ENCODE measurements around the gene NRG3. TPM values are rescaled to one million over a fixed set of nuclear protein-coding genes. Genes with fewer than 3 reads are reported as not detected.

The NRG3 gene
- total RNA-seq, 1 donor from 2014 or later: not detected

DNA sequence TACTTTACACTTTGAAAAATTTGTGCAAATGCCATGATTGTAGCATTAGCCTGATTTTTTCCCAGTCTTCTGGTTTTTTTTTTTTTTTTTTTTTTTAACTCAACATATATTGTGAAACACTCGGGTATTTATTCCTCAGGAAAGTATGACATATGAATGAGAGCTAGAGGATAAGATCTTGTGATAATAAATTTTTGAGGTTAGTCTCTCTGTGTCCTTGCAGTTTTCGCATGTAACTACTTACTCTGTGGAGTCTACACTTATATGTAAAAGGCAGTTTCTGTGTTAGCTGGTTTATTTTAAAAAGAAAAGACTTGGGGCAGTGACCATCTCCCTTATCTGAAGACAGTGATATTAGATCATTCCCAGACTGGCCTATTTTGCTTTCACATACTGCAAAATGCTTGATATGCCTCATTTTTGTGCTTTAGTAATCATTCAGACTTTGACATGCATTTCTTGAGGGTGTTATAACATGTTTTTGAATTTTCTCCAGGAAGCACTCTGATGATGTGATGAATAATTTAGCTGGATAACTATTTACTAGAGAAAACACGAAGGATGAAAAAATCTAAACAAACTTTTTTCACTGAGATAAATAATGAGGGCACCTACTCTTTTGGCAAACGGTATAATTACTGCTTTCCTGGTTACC lies 371.0 kb downstream of the NRG3 start:
- Histone ChIP-seq H3K27me3 (ENCODE audit: control insufficient read depth, insufficient read depth, low read length) (no peaks in the 10 kb centered on the region), H3K4me3 (ENCODE audit: low read depth, low read length) (no peak overlapping the region), H3K36me3 (ENCODE audit: control insufficient read depth, insufficient read depth, low read length) (no peaks in the 10 kb centered on the region)
- no peak for DNase-seq (ENCODE audit: low read depth)
- no peak for FAIRE-seq
- TF ChIP-seq, protein P1, sequence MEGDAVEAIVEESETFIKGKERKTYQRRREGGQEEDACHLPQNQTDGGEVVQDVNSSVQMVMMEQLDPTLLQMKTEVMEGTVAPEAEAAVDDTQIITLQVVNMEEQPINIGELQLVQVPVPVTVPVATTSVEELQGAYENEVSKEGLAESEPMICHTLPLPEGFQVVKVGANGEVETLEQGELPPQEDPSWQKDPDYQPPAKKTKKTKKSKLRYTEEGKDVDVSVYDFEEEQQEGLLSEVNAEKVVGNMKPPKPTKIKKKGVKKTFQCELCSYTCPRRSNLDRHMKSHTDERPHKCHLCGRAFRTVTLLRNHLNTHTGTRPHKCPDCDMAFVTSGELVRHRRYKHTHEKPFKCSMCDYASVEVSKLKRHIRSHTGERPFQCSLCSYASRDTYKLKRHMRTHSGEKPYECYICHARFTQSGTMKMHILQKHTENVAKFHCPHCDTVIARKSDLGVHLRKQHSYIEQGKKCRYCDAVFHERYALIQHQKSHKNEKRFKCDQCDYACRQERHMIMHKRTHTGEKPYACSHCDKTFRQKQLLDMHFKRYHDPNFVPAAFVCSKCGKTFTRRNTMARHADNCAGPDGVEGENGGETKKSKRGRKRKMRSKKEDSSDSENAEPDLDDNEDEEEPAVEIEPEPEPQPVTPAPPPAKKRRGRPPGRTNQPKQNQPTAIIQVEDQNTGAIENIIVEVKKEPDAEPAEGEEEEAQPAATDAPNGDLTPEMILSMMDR (IDR thresholded peaks at IDR 0.05; ENCODE audit: insufficient read depth, low read length, severe bottlenecking): no peak

DNA sequence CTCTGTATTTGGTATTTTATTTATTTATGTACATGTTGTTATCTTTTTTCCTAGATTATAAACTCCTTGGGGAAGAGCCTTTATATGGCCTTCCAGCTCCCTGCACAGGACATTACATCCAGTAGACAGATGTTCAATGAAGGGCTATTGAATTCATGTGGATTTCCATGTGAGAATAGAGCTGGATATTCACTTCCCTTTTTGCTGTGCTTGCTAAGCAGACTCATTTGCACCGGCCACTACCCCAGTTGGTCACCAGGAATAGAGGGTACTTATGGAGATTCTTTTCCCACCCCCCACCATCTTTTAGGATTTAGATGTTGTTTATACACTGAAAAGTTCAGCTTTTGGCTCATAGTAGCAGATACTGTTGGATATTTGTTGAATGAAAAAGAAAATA lies 374.1 kb downstream of the NRG3 start:
- DNase-seq (ENCODE audit: low read depth): no peak
- no peak overlapping the region for H3K4me3 ChIP-seq (ENCODE audit: low read depth, low read length)
- FAIRE-seq: no peak
- no peaks in the 10 kb centered on the region for H3K27me3 ChIP-seq (ENCODE audit: control insufficient read depth, insufficient read depth, low read length)
- H3K36me3 ChIP-seq (ENCODE audit: control insufficient read depth, insufficient read depth, low read length): no peaks in the 10 kb centered on the region
- TF ChIP-seq, protein P1 (IDR thresholded peaks at IDR 0.05; ENCODE audit: insufficient read depth, low read length, severe bottlenecking): no peak

DNA sequence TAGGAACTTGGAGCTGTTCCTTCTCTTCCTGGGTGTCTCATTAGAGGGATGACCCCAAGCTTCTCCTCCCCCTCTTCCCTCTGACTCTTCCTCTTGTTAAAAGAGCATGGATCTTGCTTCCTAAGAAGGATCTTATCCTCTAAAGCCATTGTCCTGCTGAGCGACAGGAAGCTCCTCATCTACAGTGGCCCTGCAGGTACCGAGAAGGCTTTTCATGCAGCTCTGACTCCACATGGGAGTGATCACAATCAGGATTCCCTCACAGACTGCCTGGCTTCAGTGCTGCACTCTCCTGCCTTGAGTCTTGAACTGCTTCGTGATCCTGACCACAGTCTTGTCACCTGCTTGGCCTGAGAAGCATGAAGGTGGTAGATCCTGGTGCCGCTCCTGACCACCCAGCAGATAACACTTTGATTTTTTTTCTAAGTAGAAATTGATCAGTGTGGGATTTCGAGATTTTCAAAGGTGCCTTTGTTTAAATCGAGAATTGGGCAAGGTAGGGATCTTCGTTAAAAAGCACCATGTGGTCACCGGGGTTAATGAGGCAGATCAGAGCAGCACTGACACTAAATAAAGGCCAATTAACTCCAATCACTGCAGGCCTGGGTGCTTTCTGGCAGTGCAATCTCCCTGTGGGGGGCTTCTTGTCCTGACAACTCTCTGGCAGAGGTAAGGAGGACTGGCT lies 376.4 kb downstream of the NRG3 start:
- no peaks in the 10 kb centered on the region for H3K27me3 ChIP-seq (ENCODE audit: control insufficient read depth, insufficient read depth, low read length)
- H3K4me3 ChIP-seq (ENCODE audit: low read depth, low read length): no peak overlapping the region
- DNase-seq (ENCODE audit: low read depth) (no peak), FAIRE-seq (no peak)
- TF ChIP-seq, protein P1 (IDR thresholded peaks at IDR 0.05; ENCODE audit: insufficient read depth, low read length, severe bottlenecking): no peak
- H3K36me3 ChIP-seq (ENCODE audit: control insufficient read depth, insufficient read depth, low read length): no peaks in the 10 kb centered on the region

DNA sequence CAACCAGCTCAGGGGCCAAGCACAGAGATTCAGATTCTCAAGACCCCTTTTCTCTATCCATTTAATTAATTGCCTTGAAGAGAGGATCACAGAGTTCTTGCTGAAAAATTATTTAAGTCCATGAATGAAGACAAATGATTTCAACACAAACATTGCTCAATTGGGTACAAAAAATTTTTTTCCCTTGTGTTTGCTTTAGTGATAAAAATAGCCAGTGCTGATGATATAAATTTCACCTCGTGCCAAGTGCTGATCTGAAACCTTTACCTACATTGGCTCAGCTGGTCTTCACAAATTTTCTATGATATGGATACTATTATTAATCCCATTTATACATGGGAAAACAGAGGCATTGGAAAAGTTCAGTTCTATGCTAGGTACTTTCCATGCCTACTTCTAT lies 377.1 kb downstream of the NRG3 start:
- Histone ChIP-seq H3K4me3 (ENCODE audit: low read depth, low read length) (no peak overlapping the region), H3K36me3 (ENCODE audit: control insufficient read depth, insufficient read depth, low read length) (no peaks in the 10 kb centered on the region), H3K27me3 (ENCODE audit: control insufficient read depth, insufficient read depth, low read length) (no peaks in the 10 kb centered on the region)
- FAIRE-seq: no peak
- no peak for DNase-seq (ENCODE audit: low read depth)
- TF ChIP-seq, protein P1 (IDR thresholded peaks at IDR 0.05; ENCODE audit: insufficient read depth, low read length, severe bottlenecking): no peak

DNA sequence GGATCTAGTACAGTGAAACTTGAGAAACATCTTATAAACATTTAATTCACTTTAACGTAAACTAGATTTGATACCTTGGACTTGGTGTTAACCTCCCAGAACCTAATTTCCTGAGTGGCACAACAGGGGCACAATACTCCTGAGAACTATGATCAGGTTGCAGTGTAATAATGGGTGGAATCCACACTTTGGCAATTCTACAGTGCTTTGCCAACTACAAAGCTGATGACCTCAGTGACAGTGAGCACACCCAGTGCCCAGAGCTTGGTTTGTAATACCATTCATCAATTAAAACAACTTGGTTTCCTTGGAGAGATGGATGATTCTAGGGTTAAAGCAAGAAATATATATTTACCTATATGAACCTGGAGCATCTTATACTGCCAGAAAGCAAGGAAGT lies 379.2 kb downstream of the NRG3 start:
- Histone ChIP-seq H3K36me3 (ENCODE audit: control insufficient read depth, insufficient read depth, low read length) (no peaks in the 10 kb centered on the region), H3K4me3 (ENCODE audit: low read depth, low read length) (no peak overlapping the region), H3K27me3 (ENCODE audit: control insufficient read depth, insufficient read depth, low read length) (no peaks in the 10 kb centered on the region)
- DNase-seq (ENCODE audit: low read depth): no peak
- TF ChIP-seq, protein P1 (IDR thresholded peaks at IDR 0.05; ENCODE audit: insufficient read depth, low read length, severe bottlenecking): no peak
- FAIRE-seq: no peak
